SK-N-MC (cell line): ENCODE data around the gene USP26.

Experiments
- EZH2 ChIP-seq: fragments of 200-600 bp; sonication (generic); IDR thresholded peaks from one replicate; pipeline ENCODE4 v1.6.1; 2017; ENCODE audit warnings: antibody characterized with exemption
- POLR2AphosphoS5 ChIP-seq: IDR thresholded peaks from 2 replicates; pipeline ENCODE4 v1.6.1; 2012; ENCODE audit warnings: mild to moderate bottlenecking, low read depth, low read length, borderline replicate concordance

- TF ChIP-seq POLR2AphosphoS5 = no peak
- TF ChIP-seq EZH2 = no peak
Observed at GRCh38 chrX:133094098-133094731, 2.7 kb downstream of the USP26 start.
